OCI-LY3 (cell line): ENCODE results near the gene SH3GLB1.

Source experiments
- H2AFZ ChIP-seq: fragments of 200-600, 300-600 bp; shearing (Covaris generic); 2 replicates; pipeline ENCODE4 v1.6.0; 2014; ENCODE audit warnings: antibody characterized with exemption, low read depth, low read length
- H3K27ac ChIP-seq: fragments of 200-600, 300-600 bp; sonication (generic); 2 replicates; pipeline ENCODE4 v1.5.1; 2014; ENCODE audit warnings: mild to moderate bottlenecking, low read length, moderate library complexity, mixed read lengths
- H3K27me3 ChIP-seq: fragments of 200-600, 300-600 bp; sonication (generic); 2 replicates; pipeline ENCODE4 v1.6.1; 2014; ENCODE audit warnings: low read depth, low read length, mixed read lengths
- H3K36me3 ChIP-seq: fragments of 200-600, 300-600 bp; sonication (generic); replicated peaks from 2 replicates; pipeline ENCODE3; 2014; ENCODE audit warnings: low read depth, low read length, mixed read lengths
- H3K4me1 ChIP-seq: fragments of 300-600, 200-600 bp; sonication (generic); 2 replicates; pipeline ENCODE4 v1.6.1; 2014; ENCODE audit warnings: low read length, mixed read lengths
- H3K4me2 ChIP-seq: fragments of 200-600, 300-600 bp; sonication (generic); 2 replicates; pipeline ENCODE4 v1.6.1; 2014; ENCODE audit warnings: low read length, mixed read lengths
- H3K4me3 ChIP-seq: fragments of 300-600, 200-600 bp; sonication (generic); 2 replicates; pipeline ENCODE4 v1.5.1; 2014; ENCODE audit warnings: antibody characterized with exemption, mild to moderate bottlenecking, low read length, moderate library complexity
- H3K79me2 ChIP-seq: fragments of 300-600, 200-600 bp; shearing (Covaris generic); 2 replicates; pipeline ENCODE4 v1.6.1; 2014; ENCODE audit warnings: mild to moderate bottlenecking, low read length, mixed read lengths
- H3K9ac ChIP-seq: fragments of 300-600, 200-600 bp; shearing (Covaris generic); 2 replicates; pipeline ENCODE4 v1.6.0; 2014; ENCODE audit warnings: mild to moderate bottlenecking, low read length, moderate library complexity
- H3K9me3 ChIP-seq: fragments of 200-600, 300-600 bp; shearing (Covaris generic); 2 replicates; pipeline ENCODE4 v1.6.1; 2014; ENCODE audit warnings: low read length, mixed read lengths; ENCODE audit not compliant: insufficient read depth
- H4K20me1 ChIP-seq: fragments of 200-600, 300-600 bp; sonication (generic); 2 replicates; pipeline ENCODE4 v1.6.1; 2016; ENCODE audit warnings: low read length, mixed read lengths; ENCODE audit not compliant: insufficient read depth
- EZH2phosphoT487 ChIP-seq: fragments of 200-600 bp; shearing (Covaris generic); IDR thresholded peaks from 2 replicates; pipeline ENCODE4 v1.6.1; 2018; ENCODE audit warnings: antibody characterized with exemption, mixed run types, low read depth
- TF ChIP-seq, protein P1 (sequence below): fragments of 200-600, 300-600 bp; sonication (generic); IDR thresholded peaks from 2 replicates; pipeline ENCODE4 v1.5.1; 2014; ENCODE audit warnings: antibody characterized with exemption, low read length, low read depth

Gene SH3GLB1

DNA sequence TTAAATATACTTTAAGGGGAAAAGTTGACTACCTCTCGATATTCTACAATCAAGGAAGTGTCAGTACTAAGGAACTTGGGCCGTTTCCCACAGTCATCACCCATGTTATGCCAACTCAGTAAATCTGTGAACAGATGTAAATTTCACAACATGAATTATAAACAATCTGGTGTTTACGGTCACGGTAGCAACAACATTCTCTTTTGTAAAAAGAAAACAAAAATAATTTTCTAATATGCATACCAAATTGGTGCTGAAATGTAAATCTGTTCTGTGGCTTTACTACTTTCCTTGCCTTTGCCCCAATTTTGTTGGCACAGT lies 1.2 kb downstream of the SH3GLB1 start:
- Histone ChIP-seq H4K20me1 (peaks cover 10% of the 10 kb centered on the region), H3K36me3 (peaks cover 3% of the 10 kb centered on the region), H3K4me3 (peak overlapping the region; percentile 93), H2AFZ (no peak overlapping the region), H3K4me2 (peak overlapping the region; percentile 90), H3K79me2 (peaks cover 44% of the 10 kb centered on the region), H3K9me3 (no peaks in the 10 kb centered on the region), H3K27me3 (no peaks in the 10 kb centered on the region), H3K27ac (peak overlapping the region; percentile 73), H3K9ac (peak overlapping the region; percentile 84), H3K4me1 (peaks cover 18% of the 10 kb centered on the region)
- no peak for TF ChIP-seq EZH2phosphoT487
- TF ChIP-seq, protein P1, sequence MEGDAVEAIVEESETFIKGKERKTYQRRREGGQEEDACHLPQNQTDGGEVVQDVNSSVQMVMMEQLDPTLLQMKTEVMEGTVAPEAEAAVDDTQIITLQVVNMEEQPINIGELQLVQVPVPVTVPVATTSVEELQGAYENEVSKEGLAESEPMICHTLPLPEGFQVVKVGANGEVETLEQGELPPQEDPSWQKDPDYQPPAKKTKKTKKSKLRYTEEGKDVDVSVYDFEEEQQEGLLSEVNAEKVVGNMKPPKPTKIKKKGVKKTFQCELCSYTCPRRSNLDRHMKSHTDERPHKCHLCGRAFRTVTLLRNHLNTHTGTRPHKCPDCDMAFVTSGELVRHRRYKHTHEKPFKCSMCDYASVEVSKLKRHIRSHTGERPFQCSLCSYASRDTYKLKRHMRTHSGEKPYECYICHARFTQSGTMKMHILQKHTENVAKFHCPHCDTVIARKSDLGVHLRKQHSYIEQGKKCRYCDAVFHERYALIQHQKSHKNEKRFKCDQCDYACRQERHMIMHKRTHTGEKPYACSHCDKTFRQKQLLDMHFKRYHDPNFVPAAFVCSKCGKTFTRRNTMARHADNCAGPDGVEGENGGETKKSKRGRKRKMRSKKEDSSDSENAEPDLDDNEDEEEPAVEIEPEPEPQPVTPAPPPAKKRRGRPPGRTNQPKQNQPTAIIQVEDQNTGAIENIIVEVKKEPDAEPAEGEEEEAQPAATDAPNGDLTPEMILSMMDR = no peak

DNA sequence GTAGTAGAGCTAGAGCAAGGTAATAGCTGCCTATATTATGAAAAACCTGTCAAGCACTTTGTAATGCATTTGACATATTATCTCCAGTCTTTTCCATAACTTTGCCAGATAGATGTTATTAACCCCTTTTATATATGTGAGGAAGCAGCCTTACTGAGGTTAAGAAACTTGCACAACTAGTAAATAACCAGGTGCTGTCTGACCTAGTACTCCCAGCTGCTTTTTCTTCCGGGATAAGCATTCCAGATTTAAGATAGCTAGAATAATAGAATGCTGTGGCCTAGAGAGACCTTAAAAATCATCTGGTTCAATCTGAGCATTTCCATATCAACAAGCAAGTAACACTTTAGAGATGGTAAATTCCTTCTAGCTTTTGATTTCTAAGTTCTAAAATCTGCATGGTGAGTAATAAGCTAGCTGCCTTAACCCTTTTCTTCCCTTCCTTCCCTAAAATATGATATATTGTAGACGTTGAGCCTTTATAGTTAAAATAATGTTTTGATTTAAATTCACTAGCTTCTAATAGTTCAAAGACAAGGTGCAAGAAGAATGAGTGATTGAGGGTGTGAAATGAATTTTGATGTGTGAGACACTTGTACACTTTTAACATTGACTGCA lies 1.8 kb downstream of the SH3GLB1 start:
- no peak for TF ChIP-seq EZH2phosphoT487
- TF ChIP-seq, protein P1 = no peak
- H3K9me3 ChIP-seq = no peaks in the 10 kb centered on the region
- peak overlapping the region; percentile 84 for H3K9ac ChIP-seq
- H3K27me3 ChIP-seq = no peaks in the 10 kb centered on the region
- peaks cover 10% of the 10 kb centered on the region for H4K20me1 ChIP-seq
- H3K27ac ChIP-seq = no peak overlapping the region
- H3K4me2 ChIP-seq = peak overlapping the region; percentile 90
- H3K4me1 ChIP-seq = peaks cover 18% of the 10 kb centered on the region
- H3K36me3 ChIP-seq = peaks cover 3% of the 10 kb centered on the region
- no peak overlapping the region for H2AFZ ChIP-seq
- peak overlapping the region; percentile 93 for H3K4me3 ChIP-seq
- peaks cover 49% of the 10 kb centered on the region for H3K79me2 ChIP-seq

DNA sequence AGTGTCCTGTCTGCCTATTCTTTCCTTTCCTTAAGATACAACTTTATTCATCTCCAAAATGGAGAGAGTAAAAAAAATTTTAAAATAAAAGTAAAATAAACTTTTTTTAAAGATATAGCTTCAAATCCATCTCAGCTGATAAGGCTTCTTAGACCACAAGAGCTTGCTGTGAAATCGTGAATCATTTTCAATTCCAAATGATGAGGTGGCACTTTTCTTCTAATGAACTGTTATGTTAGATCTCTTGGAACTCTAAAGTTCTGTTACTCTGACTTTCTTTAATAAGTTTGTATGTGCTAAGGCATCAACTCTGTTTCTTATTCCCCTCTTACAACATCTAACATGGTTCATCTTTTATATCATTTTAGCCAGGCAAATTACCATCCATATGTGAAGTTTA lies 4.5 kb downstream of the SH3GLB1 start:
- peaks cover 12% of the 10 kb centered on the region for H3K4me1 ChIP-seq
- H3K79me2 ChIP-seq = peaks cover 63% of the 10 kb centered on the region
- H2AFZ ChIP-seq = no peak overlapping the region
- H3K4me2 ChIP-seq = no peak overlapping the region
- H3K9ac ChIP-seq = no peak overlapping the region
- peaks cover 19% of the 10 kb centered on the region for H4K20me1 ChIP-seq
- H3K9me3 ChIP-seq = no peaks in the 10 kb centered on the region
- TF ChIP-seq, protein P1 = no peak
- TF ChIP-seq EZH2phosphoT487 = no peak
- H3K27me3 ChIP-seq = no peaks in the 10 kb centered on the region
- no peak overlapping the region for H3K4me3 ChIP-seq
- no peak overlapping the region for H3K27ac ChIP-seq
- H3K36me3 ChIP-seq = peaks cover 3% of the 10 kb centered on the region

DNA sequence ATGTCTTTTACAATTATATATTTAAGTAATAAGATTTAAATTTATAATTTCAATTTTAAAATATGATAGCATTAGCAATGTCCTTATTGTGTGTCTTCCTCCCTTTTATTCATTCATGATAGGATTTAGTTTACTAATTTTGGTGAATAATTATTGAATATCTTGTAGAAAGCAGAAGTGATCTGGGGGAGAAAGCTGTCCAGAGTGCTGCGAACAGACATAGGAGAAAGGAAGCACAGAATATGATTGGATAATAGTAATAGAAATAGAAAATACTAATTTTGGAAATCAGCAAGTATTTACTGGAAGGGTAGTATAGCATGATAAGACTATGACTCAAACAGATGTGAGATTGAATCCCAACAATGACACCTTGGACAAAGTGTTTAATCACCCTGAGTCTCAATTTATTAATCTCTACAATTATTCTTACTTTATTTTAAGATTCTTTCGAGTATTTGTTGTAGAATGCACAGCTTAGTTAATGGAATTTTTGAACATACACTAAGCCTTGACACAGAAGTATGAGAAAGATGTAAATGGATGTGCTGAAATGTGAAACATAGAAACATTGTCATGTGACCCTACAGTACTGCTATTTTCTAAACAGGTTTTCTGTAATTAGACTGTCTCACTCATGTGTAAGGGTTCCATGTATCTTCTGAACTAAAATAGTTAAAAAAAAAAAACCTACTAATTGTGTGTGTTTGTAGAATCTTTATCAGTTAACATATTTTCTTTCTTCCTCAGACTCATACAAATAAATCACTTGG lies 7.9 kb downstream of the SH3GLB1 start:
- Histone ChIP-seq H4K20me1 (peaks cover 24% of the 10 kb centered on the region), H2AFZ (no peak overlapping the region), H3K27me3 (no peaks in the 10 kb centered on the region), H3K79me2 (peaks cover 56% of the 10 kb centered on the region), H3K9me3 (no peaks in the 10 kb centered on the region), H3K27ac (no peak overlapping the region), H3K4me1 (peaks cover 4% of the 10 kb centered on the region; the same call in 1 of the 2 replicates), H3K4me3 (no peak overlapping the region), H3K4me2 (no peak overlapping the region), H3K9ac (no peak overlapping the region), H3K36me3 (peaks cover 4% of the 10 kb centered on the region)
- TF ChIP-seq, protein P1 = no peak
- no peak for TF ChIP-seq EZH2phosphoT487
